ENCODE data around the gene PRSS16.
"Not testable (repeated sequence)": the region's sequence is repeated elsewhere in the genome, so short reads cannot be mapped to it uniquely, and the experiment has no call there.

Gene PRSS16

GRCh38 chr6:27248783-27249182, 1.3 kb downstream of the PRSS16 start:
- no peak for DNase-seq

GRCh38 chr6:27250277-27251111, 3.0 kb downstream of the PRSS16 start:
- DNase-seq, result no peak

GRCh38 chr6:27251112-27251605, 3.7 kb downstream of the PRSS16 start:
- peak; percentile 62 for DNase-seq

- DNase-seq, result peak; percentile 73
These were observed 4.2 kb downstream of the PRSS16 start for GRCh38 chr6:27251606-27252251.

GRCh38 chr6:27254566-27254965, 7.1 kb downstream of the PRSS16 start:
- DNase-seq, result no peak

GRCh38 chr6:27255866-27256265, 8.4 kb downstream of the PRSS16 start:
- DNase-seq, result no peak

- DNase-seq, result no peak
These were observed 12.9 kb downstream of the PRSS16 start for GRCh38 chr6:27260369-27260768.

GRCh38 chr6:27260836-27261375, 13.4 kb downstream of the PRSS16 start:
- DNase-seq, result no peak

GRCh38 chr6:27263886-27264285, 16.4 kb downstream of the PRSS16 start:
- DNase-seq, result no peak

GRCh38 chr6:27267003-27267402, 19.5 kb downstream of the PRSS16 start:
- not testable (repeated sequence) for DNase-seq

- DNase-seq, result no peak
These were observed 20.4 kb downstream of the PRSS16 start for GRCh38 chr6:27267857-27268434.

- no peak for DNase-seq
These were observed 21.3 kb downstream of the PRSS16 start for GRCh38 chr6:27268803-27269202.

- no peak for DNase-seq
These were observed 26.3 kb downstream of the PRSS16 start for GRCh38 chr6:27273783-27274182.

- no peak for DNase-seq
These were observed 27.8 kb downstream of the PRSS16 start for GRCh38 chr6:27275025-27275956.

GRCh38 chr6:27279513-27280063, 32.1 kb downstream of the PRSS16 start:
- no peak for DNase-seq

- peak; percentile 29 for DNase-seq
These were observed 32.6 kb downstream of the PRSS16 start for GRCh38 chr6:27280064-27280539.

- no peak for DNase-seq
These were observed 33.1 kb downstream of the PRSS16 start for GRCh38 chr6:27280540-27281000.

GRCh38 chr6:27281105-27281539, 33.6 kb downstream of the PRSS16 start:
- no peak for DNase-seq

- no peak for DNase-seq
These were observed 34.1 kb downstream of the PRSS16 start for GRCh38 chr6:27281569-27281968.

- no peak for DNase-seq
These were observed 35.8 kb downstream of the PRSS16 start for GRCh38 chr6:27283279-27283678.

- no peak for DNase-seq
These were observed 38.6 kb downstream of the PRSS16 start for GRCh38 chr6:27286141-27286540.

- DNase-seq, result no peak
These were observed 40.2 kb downstream of the PRSS16 start for GRCh38 chr6:27287751-27288135.

All from CD4-positive, alpha-beta T cell treated with Interleukin-12 subunit alpha and Interleukin-12 subunit beta, for 1 hour (primary cell).